Measurements from ENCODE around the gene CELSR1. TPM values are rescaled to one million over a fixed set of nuclear protein-coding genes. Genes with fewer than 3 reads are reported as not detected.

Gene CELSR1
- total RNA-seq, 3 donors from 2014 or later (not counting 1 experiment from before 2014, with no cell fraction given), result 0.89 to 3.9 (median 1.9) TPM

- Mint-ChIP-seq H3K27ac (no peak overlapping the region), H3K9me3 (no peaks in the 10 kb centered on the region), H3K4me1 (peaks cover 0 to 5% of the 10 kb centered on the region in 2 donors), H3K36me3 (no peaks in the 10 kb centered on the region), H3K4me3 (no peak overlapping the region), H3K27me3 (ENCODE audit: low read depth in 2 of 2) (peaks cover 23 to 24% of the 10 kb centered on the region in 2 donors)
- Histone ChIP-seq H3K9me3 (ENCODE audit: control insufficient read depth, insufficient read depth, low read length) (no peaks in the 10 kb centered on the region), H3K27me3 (ENCODE audit: control insufficient read depth, insufficient read depth, low read length) (no peaks in the 10 kb centered on the region), H3K27ac (ENCODE audit: low read length) (no peak overlapping the region), H3K4me1 (ENCODE audit: control insufficient read depth, insufficient read depth, low read length) (no peaks in the 10 kb centered on the region), H3K4me3 (ENCODE audit: low read length) (no peak overlapping the region), H3K36me3 (ENCODE audit: control insufficient read depth, insufficient read depth, low read length) (no peaks in the 10 kb centered on the region)
- no peak for ATAC-seq
- no peak for TF ChIP-seq CTCF (IDR thresholded peaks at IDR 0.05)
- intact Hi-C loops (cut with micrococcal nuclease), result no loop called here
- no peak for DNase-seq
- WGBS (ENCODE audit: insufficient coverage), result 93% methylated on average over 28 of the region's 28 CpGs
These were observed 127.1 kb downstream of the CELSR1 start for GRCh38 chr22:46410291-46410808.

GRCh38 chr22:46409631-46410210, 127.7 kb downstream of the CELSR1 start:
- Histone ChIP-seq H3K4me3 (ENCODE audit: low read length) (no peak overlapping the region), H3K9me3 (ENCODE audit: control insufficient read depth, insufficient read depth, low read length) (no peaks in the 10 kb centered on the region), H3K36me3 (ENCODE audit: control insufficient read depth, insufficient read depth, low read length) (no peaks in the 10 kb centered on the region), H3K4me1 (ENCODE audit: control insufficient read depth, insufficient read depth, low read length) (peaks cover 5% of the 10 kb centered on the region), H3K27ac (ENCODE audit: low read length) (no peak overlapping the region), H3K27me3 (ENCODE audit: control insufficient read depth, insufficient read depth, low read length) (no peaks in the 10 kb centered on the region)
- Mint-ChIP-seq H3K9me3 (no peaks in the 10 kb centered on the region), H3K27me3 (ENCODE audit: low read depth in 2 of 2) (peaks cover 23 to 24% of the 10 kb centered on the region in 2 donors), H3K27ac (no peak overlapping the region), H3K4me1 (peaks cover 0 to 5% of the 10 kb centered on the region in 2 donors), H3K4me3 (no peak overlapping the region), H3K36me3 (no peaks in the 10 kb centered on the region)
- DNase-seq, result no peak
- 95% methylated on average over 37 of the region's 37 CpGs for WGBS (ENCODE audit: insufficient coverage)
- no peak for TF ChIP-seq CTCF (IDR thresholded peaks at IDR 0.05)
- intact Hi-C loops (cut with micrococcal nuclease), result no loop called here
- no peak for ATAC-seq

- Mint-ChIP-seq H3K27me3 (ENCODE audit: low read depth in 2 of 2) (peaks cover 23 to 24% of the 10 kb centered on the region in 2 donors), H3K9me3 (no peaks in the 10 kb centered on the region), H3K4me1 (peaks cover 6 to 11% of the 10 kb centered on the region in 2 donors), H3K36me3 (no peaks in the 10 kb centered on the region), H3K27ac (no peak overlapping the region), H3K4me3 (no peak overlapping the region)
- intact Hi-C loops (cut with micrococcal nuclease), result no loop called here
- no peak overlapping the region for H3K27ac ChIP-seq (ENCODE audit: low read length)
- peaks cover 14% of the 10 kb centered on the region for H3K4me1 ChIP-seq (ENCODE audit: control insufficient read depth, insufficient read depth, low read length)
- no peaks in the 10 kb centered on the region for H3K27me3 ChIP-seq (ENCODE audit: control insufficient read depth, insufficient read depth, low read length)
- DNase-seq, result no peak
- no peak overlapping the region for H3K4me3 ChIP-seq (ENCODE audit: low read length)
- ATAC-seq, result no peak
- WGBS (ENCODE audit: insufficient coverage), result 91% methylated on average over 41 of the region's 41 CpGs
- no peak for TF ChIP-seq CTCF (IDR thresholded peaks at IDR 0.05)
- H3K36me3 ChIP-seq (ENCODE audit: control insufficient read depth, insufficient read depth, low read length), result no peaks in the 10 kb centered on the region
- H3K9me3 ChIP-seq (ENCODE audit: control insufficient read depth, insufficient read depth, low read length), result no peaks in the 10 kb centered on the region
These were observed 128.6 kb downstream of the CELSR1 start for GRCh38 chr22:46408568-46409506.

Data from natural killer cell (primary cell).